ENCODE data around the gene ZBTB46.
A peak's percentile ranks its signal among the peaks of the same experiment; 100 is the strongest.
"Not testable (repeated sequence)": the region's sequence is repeated elsewhere in the genome, so short reads cannot be mapped to it uniquely, and the experiment has no call there.

ZBTB46 gene

DNA sequence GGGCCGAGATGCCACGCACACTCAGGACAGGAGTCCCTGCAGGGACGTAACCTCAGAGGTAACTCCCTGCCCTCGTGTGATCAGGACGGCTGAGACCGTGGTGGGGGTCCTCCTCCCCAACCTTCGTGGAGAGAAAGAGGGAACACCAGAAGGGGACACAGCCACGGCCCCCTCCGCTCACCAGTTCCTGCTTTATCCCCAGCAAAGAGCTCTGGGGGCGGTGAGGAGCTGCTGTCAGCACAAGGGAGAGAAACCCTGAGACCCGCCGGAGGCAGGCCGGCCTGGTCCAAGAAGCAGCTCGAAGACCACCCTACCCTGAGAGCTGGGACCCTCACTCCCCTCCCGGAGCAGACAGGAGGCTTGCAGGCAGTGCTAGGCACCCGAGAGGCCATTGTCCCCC lies 47.1 kb downstream of the ZBTB46 start:
- DNase-seq: no peak

DNA sequence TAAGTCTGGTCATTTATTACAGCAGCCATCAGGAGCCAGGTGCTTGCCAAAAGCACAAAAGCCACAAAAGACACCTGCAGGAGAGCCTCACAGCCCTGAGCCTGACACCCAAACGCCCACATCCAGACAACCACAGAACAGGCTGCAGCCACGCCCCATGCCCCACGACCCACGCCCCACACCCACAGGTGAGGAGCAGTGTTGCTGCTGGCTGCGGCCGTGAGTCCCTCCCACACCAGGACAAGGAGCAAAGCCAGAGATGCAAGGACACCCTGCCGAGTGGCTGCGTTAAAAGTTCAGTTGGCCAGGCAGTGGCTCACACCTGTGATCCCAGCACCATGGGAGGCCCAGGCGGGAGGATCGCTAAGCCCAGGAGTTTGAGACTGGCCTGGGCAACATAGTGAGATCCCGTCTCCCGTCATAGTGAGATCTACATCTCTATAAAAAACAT lies 48.5 kb downstream of the ZBTB46 start:
- no peak for DNase-seq

DNA sequence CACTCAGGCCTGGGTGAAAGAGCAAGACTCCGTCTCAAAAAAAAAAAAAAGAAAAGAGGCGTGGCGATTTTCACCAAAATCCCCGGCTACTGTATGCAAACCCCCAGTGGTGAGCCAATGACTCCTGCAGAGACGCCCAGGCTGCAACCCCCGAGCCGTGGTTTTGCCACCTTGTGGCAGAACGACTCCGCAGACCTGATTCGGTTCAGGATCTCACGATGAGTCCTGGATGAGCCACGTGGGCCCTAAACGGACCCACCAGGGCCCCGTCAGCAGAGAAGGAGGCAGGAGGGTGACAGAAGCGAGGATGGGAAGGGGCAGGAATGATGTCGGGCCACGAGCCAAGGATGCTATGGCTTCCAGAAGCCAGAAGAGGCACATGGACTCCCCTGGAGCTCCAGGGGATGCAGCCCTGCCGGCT lies 49.0 kb downstream of the ZBTB46 start:
- DNase-seq: peak; percentile 69

DNA sequence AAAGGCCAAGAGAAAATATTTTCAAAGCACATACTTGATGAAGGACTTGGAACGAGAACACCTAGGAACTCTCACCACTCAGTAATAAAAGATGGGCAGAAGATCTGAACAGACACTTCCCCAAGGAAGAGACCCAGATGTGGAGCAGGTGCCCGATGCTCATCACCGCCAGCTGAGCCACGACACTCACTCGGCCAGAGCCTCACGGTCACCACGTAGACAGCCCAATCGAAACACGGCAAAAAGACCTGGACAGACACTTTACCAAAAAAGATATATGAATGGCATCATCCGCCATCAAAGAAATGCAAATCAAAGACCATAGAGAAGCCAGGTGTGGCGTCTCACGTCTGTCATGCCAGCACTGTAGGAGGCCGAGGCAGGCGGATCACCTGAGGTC lies 49.9 kb downstream of the ZBTB46 start:
- no peak for DNase-seq

DNA sequence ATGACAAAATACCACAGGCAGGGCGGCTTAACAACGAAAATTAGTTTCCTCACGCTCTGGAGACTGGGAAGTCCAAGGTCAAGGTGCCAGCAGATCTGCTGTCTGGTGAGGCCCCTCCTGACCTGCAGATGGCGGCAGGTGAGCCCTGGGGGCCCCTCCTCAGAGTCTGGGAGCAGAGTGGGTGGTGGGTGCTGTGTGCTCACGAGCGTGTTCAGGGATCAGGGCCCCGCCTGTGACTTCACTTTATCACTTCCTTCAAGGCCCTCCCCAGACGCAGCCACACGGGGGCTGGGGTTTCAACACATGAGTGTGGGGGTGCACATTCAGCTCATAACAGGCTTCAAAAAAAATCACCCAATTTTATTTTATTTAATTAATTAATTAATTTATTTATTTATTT lies 52.2 kb downstream of the ZBTB46 start:
- no peak for DNase-seq

- DNase-seq: no peak
These were observed 52.9 kb downstream of the ZBTB46 start for GRCh38 chr20:63778034-63778752.

GRCh38 chr20:63777614-63778013 lies 53.5 kb downstream of the ZBTB46 start:
- DNase-seq: no peak

DNA sequence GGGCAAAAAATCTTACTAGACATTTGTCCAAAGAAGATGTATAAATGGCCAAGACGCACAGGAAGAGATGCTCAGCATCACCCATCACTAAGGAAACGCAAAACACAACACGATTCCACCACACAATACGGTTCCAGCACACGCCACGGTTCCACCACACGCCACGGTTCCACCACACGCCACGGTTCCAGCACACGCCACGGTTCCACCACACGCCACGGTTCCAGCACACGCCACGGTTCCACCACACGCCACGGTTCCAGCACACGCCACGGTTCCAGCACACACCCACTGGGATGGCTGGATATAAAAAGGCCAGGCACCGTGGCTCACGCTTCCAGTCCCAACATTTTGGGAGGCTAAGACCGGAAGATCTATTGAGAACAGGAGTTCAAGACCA lies 54.2 kb downstream of the ZBTB46 start:
- DNase-seq: not testable (repeated sequence)

DNA sequence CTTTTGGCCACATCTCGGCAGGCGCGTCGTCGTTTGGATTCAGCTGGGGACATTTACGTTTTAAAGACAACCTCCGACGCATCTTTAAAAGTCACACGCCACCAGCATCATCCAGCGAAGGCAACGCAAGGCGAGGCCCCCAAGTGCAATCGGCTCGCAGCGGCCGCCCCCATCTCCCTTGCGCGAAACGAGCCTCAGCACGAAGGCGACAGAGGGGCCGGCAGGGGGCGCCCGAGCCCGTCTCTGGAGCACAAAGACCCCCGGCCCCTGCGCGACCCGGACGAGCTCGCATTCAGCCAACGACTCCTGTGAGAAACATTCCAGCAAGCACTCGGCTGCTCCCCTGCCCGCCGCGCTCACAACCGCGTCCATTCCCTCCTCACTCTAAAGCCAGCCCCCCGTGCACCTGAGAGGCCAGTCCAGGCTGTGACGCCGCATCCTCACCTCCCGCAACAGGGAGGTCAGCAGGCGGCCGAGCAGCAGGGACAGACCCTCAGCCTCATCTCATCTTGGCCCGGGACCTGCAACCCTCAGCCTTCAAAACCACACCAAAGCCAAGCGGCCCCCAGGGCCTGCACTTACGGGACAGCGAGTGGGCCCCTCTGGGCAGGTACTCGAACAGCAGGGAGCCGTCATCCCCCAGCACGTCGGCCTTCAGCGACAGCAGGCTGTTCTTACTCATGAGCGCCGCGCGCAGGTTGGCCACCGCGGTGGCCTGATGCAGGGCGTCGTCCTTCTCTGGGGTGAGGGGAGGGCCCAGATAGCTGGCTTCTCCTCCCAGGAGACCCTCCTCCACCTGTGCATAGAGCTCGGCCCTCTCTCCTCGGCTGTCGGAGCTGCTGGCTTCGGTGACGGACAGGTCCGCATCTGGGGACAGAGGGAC lies 55.7 kb downstream of the ZBTB46 start:
- no peak for DNase-seq

DNA sequence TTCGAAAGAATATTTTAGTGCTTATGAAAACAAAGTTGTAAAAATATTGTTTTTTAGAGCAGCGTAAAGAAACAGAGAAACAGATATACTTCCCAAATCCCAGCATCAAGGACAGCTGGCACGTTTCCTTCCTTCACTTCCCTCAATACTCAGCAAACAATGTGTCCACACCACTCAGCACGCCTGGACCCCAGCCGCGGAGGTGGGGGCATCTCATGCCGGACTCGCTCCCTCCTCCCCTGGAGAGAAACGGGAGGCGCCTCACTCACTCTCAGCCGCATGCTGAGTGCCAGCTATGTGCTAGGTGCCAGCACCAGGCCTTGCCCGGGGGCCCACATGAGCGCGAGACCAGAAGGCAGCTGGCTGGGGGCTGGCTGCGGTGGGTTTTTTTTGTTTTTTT lies 56.8 kb downstream of the ZBTB46 start:
- no peak for DNase-seq

DNA sequence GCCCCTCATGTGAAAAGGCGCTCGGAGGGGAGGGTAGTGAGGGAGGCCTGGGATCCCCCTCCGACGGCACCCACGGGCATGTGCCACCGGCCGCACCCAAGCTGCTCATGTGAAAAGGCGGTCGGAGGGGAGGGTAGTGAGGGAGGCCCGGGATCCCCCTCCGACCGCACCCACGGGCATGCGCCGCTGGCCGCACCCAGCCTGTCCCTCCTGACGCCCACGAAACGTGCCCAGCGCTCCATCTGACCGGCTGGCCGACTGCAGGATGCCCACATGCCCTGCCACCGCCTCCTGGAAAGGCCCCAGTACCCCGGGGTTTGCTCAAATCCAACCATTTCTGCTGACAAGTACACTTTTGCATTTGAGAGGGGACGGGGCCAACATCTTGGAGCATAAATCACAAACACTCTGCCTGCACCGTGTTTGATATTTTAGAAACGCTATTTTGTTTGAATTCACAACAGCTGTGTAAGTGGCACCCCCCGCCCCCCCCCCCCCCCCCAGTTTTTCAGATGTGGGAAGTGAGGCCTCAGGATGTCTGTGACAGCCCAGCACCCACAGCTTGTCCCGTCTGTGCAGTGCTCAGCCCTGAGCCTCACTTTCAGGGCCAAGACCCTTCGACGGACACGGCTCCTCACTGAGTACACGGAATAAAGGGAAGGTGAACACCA lies 57.4 kb downstream of the ZBTB46 start:
- no peak for DNase-seq

GRCh38 chr20:63772781-63773518 lies 58.1 kb downstream of the ZBTB46 start:
- no peak for DNase-seq

- DNase-seq: no peak
These were observed 59.9 kb downstream of the ZBTB46 start for GRCh38 chr20:63771046-63771707.

DNA sequence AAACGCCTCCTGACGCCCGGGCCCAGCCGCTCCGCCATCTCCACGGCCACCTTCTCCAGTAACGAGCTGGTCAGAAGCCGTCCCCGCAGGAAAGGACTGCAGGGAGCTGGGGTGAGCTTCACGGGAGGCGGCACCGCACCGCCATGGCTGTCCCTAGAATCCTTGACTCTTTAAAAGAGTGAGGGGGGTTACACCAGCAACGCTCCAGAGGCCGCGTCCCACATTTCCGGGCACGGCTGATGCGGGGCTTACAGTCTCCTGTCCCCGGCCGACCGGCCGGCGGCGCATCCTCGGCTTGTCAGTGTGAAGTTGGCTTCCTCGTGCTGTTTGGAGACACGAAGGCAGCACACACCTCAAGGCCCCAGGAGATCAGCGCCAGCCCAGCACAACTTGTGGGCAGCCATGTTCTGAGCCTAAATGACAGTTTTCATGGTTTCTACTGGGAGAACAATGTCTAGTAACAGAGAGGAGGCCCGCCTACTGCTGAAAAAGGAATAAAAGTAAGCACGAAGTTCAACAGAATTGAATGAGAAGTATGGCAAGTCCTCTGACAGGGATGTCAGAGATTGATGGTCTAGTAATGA lies 61.1 kb downstream of the ZBTB46 start:
- no peak for DNase-seq

- no peak for DNase-seq
These were observed 62.2 kb downstream of the ZBTB46 start for GRCh38 chr20:63768591-63769515.

DNA sequence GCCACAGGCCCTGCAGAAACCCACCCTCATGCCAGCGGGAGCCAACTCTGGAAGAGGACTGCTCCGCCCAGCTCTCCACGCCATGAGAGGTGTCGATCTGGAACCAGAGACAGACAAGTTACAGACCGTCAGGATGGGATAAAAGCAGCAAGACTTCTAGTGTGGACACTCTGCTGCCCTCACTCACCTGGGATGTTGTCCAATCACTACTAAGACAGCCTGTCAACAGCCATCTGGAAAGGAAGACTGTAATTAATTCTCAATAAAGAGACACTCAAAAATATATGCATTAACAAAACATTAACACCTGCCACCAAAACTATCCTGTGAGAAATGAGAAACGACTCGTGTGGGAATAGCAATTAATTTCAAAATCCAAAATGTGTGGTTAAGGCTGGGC lies 63.2 kb downstream of the ZBTB46 start:
- no peak for DNase-seq

- no peak for DNase-seq
These were observed 63.6 kb downstream of the ZBTB46 start for GRCh38 chr20:63767456-63767855.

DNA sequence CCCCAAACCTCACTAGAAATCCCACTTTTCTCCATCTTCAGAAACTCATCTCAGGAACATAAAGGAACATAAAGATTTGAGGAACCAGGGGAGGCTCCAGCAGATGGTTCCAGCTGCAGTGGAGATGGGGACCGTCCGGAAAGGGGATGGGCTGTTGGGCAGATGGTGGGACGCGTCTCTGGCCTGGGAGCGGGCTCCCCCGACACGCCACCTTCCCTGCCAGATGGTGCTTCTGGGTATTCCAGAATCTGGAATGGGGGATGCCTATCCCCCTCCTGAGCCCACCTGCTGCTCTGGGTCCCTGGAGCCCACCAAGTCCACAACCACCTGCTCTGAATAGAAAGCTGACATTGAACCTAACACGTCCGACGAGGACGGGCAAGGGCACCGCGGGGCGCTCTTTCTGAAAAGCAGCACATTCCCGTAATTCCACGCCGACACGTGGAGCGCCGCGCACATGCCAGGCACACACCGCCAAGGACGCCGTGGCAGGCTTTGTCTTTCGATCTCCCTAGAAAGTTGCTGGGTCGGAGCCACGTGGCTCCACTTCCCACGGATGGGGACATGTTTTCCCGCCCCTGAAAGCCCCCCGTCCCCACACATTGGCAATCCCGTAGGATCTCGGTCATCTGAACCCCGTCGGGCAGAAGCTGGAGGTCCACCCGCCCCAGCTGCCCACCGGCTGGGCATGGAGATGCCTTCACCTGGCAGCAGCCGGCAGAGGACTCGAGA lies 64.2 kb downstream of the ZBTB46 start:
- DNase-seq: no peak

DNA sequence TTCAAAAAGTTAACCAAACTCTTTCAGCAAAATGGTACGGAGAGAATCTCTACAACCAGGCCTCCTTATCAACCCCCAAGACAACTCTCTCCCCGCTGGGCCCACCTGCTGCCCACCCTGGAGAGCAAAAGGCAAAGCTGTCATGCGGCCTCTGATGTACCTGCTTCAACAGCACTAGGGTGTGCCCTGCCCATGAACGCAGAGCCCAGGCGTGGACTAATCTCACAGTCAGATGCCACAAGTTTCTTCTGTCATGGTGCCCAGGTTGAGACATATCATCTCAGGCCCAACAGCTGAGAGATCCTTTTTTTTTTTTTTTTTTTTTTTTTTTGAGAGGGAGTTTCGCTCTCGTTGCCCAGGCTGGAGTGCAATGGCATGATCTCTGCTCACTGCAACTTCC lies 65.2 kb downstream of the ZBTB46 start:
- DNase-seq: no peak
